ENCODE measurements around the gene SDHA.
"Not testable (repeated sequence)": the region's sequence is repeated elsewhere in the genome, so short reads cannot be mapped to it uniquely, and the experiment has no call there.

Gene SDHA

DNA sequence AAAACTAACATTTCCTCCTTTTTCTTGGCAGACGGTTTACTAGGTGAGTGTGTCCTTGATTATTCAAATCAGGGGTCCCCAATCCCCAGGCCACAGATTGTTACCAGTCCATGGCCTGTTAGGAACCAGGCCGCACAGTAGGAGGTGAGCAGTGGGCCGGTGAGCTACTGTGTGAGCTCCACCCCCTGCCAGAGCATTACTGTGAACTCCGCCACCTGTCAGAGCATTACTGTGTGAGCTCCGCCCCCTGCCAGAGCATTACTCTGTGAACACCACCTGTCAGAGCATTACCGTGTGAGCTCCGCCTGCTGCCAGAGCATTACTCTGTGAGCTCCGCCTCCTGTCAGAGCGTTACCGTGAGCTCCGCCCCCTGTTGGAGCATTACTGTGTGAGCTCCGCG lies 39.0 kb downstream of the SDHA start:
- no peak for DNase-seq (ENCODE audit: low spot score)

DNA sequence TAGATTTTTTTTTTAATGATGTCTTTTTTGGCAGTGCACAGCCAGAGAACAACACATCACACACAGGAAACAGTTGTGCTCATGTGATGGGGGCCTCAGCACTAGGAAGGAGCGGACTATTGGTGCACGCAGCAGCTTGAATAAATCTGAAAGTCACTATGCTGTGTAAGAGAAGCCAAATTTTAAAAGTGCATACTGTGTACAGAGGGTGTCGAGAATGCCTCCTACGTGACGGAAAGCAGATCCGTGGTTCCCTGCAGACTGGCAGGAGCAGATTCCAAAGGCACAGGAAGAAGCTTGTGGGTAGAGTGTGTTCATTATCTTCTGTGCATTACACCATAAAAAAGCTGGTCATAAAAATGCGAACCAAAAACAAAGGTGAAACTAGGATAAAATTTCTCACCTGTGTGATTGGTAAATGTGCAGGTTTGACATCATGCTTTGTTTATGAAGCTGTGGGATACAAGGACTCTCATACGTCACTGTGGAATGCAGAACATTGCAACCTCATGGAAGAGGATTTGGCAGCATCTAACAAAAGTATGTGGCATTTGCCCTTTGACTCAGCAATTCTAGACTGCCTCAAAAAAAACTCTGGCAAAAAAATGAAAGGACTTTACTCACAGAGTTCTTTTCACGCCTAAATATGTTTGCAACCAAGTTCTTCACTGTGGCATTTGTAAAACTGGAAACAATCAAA lies 45.3 kb downstream of the SDHA start:
- DNase-seq (ENCODE audit: low spot score), result peak; percentile 71

DNA sequence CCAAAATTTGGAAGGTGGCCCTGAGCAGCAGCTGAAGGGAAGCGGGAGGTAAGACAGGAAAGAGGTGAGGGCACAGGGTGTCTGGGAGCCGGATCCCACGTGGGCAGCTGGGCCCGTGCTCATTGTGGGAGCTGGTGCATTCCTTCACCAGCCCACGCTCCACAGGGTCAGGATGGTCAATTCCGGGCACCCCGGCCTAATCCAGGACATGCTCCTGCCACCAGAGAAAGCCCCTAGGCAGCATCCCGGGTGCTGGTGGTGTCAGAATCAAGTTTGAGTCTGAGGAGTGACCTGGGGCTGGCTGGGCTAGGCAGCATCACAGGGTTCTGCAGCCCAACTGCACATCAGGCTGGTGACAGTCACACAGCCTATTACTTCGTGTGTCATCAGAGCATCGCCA lies 46.2 kb downstream of the SDHA start:
- DNase-seq (ENCODE audit: low spot score), result no peak

DNA sequence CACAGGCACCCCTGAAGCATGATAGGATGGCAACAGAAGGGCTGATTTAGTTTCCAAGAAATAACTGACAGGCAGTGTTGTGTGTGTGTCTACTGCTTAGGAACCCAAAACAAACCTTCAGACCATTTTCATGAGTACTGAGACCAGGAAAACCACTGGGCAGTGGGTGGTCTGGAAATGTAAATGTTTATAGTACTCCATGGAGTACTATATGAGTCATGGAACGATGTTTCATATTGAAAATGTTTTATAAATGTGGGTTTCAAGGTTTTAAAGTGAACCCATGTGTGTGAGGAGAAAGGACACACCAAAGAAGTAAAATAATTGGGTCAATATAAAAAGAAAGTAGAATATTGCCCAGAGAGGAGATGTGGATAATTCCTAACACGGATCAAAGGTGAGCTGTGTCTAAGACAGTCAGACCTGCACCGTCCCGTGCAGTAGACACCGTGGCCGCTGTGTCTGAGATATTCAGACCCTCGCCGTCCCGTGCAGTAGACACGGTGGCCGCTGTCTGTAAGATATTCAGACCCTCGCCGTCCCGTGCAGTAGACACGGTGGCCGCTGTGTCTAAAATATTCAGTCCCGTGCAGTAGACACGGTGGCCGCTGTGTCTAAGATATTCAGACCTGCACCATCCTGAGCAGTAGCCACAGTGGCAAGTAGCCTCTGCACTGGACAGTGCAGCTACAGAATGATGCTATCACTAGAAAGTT lies 48.3 kb downstream of the SDHA start:
- DNase-seq (ENCODE audit: low spot score), result not testable (repeated sequence)

DNA sequence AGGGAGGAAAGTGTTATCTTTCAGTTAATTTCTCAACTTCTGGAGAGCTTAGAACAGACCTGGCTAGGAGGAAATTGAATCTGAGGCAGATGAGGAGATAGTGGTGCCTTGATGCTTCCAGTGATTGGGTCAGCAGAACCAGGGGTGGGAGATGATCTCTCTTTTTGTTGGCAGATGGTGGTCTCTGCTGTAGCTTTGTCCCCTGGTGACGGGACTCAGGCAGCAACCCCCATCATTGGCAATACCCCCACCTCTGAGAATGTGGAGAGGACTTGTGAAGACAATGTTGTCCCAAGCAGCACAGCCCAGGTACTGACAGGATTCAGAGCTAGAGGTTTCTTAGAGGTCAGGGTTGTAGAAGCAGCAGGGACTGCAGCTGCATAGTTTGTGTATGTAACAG lies 49.6 kb downstream of the SDHA start:
- no peak for DNase-seq (ENCODE audit: low spot score)

DNA sequence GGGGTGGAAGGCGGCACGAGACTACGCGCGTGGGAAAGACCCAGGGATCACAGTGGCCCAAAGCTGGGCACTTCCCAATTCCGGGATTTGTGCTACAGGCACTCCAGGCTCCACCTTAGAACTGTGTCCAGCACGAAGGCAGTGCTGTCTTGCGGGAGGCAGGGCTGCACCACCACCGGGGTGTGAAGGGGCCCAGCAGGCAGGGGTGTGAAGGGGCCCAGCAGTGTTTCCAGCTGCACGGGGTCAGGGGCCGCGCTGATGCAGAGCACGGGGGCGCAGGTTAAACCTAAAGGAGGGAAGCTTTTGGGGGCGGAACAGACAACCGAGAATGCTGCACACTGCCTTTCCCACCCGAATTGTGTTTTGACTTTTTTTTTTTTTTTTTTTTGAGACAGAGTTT lies 52.2 kb downstream of the SDHA start:
- DNase-seq (ENCODE audit: low spot score), result no peak

DNA sequence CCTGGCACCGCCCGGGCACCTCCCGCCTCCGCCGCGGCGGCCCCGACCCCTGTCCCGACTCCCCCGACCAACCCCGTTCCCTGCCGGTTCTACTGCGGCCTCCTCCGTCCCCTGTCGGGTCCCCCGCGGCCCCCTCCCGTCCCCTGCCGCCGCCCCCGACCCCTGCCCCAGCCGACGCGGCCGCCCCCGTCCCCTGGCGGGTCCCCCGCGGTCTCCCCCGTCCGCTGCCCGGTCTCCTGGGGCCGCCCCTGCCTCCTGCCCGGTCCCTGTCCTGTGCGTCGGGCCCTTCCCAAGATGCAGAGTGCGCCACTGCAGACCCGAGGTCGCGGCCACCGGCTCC lies 53.7 kb downstream of the SDHA start:
- DNase-seq (ENCODE audit: low spot score), result not testable (repeated sequence)

DNA sequence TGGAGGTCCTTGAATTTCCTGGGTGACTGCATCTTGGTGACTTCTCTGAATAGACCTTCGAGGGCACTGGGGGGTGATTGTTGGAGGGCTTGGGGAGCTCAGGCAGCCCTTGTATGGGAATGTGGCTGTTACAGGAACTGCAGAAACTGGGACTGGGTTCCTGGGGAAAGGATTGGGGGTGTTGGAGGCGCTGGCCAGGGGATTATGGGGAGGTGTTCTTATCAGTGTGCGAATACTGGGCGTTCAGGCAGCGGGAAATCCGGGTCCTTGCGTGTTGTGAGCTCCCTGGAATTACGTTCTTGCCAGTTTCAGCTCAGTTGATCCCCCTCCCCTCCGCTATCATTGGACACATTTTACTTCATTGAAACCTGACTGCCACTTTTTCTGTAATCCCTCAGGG lies 55.0 kb downstream of the SDHA start:
- not testable (repeated sequence) for DNase-seq (ENCODE audit: low spot score)

DNA sequence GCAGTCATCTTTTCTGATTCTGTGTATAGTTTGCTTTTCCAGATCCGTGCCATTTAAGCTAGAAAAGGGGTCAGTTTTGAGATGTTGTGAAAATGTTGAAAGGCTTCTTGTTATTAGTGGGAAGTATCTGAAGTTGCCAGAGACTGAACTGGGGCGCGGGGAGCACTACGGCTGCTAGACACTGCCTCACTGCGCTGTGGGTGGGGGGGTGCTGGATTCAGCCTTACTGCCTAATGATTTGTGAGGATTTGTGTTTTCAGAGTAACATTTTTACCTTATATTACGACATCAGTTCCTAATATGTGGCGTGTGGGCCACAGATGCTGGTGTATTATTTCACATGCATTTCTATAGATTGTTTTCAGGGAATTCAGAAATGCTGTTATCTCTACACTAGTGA lies 55.4 kb downstream of the SDHA start:
- DNase-seq (ENCODE audit: low spot score), result not testable (repeated sequence)

DNA sequence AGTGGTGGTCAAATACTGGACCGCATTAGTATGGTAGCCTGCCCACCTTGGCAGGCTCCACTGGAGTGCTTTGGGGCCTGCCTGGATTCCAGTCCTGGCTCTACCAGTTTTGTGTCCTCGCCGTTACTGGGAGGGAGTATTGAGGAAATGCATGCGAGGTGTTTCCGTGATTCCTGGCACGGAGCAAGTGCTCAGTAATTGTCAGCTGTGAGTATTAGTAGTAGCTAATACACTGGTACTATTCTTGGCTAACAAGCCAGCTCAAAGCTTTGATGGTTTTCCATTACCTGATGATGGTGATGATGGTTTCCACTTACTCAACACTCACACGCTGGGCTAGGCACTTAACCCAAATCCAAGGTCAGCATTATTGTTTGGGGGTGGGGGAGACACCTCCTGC lies 56.2 kb downstream of the SDHA start:
- not testable (repeated sequence) for DNase-seq (ENCODE audit: low spot score)

DNA sequence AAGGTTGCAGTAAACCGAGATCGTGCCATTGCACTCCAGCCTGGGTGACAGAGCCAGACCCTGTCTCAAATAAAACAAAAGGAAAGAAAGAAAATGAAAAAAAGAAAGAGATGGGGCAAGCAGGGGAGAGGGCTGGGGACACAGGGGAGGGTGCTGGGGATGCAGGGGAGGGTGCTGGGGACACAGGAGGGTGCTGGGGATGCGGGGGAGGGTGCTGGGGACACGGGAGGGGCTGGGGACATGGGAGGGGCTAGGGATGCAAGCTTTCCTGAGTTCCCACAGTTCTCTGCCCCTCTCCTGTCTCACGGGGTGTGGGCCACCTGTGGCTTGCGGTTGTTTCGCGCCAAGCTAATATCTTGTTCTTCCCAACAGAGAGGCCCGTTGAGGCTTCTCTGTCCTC lies 60.5 kb downstream of the SDHA start:
- no peak for DNase-seq (ENCODE audit: low spot score)

DNA sequence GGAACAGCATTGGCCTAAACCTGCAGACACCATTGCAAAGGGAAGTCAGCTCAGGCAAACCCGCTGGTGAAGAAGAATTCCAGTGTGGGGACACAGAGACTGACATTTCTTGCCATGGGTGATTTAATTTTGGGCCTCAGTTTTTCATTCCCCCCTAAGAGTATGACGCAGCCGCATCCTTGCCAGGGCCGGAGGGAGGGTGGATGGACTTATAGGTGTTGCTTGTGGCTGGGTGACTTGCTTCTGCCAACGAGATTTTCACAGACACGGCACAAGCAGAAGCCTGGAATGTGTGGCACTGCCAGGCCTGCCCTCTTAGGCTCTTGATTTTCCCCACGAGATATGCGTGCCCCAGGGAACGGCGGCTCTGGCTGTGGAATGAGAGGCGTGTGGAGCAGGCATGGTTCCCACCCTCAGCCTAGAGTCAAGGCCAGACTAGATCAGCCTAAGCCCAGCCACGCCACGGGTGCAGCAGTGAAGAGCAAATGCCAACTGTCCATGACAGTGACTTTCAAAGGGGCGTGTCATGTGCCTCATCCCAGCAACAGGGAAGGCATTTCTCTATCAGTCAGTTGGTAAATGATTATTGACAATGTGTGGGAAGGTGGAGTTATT lies 61.0 kb downstream of the SDHA start:
- DNase-seq (ENCODE audit: low spot score), result not testable (repeated sequence)

DNA sequence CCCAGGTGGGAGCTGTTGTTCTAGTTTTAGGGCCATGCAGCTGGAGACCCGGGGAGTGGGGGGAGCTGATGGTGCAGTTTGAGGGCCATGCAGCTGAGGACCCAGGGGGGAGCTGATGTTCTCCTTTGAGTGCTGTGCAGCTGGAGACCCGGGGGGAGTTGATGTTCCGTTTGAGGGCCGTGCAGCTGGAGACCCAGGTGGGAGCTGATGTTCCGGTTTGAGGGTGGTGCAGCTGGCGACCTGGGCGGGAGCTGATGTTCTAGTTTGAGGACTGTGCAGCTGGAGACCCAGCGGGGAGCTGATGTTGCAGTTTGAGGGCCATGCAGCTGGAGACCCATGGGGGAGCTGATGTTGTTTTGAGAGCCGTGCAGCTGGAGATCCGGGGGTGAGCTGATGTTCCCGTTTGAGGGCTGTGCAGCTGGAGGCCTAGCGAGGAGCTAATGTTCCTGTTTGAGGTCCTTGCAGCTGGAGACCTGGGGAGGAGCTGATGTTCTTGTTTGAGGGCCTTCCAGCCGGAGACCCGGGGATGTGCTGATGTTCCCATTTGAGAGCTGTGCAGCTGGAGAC lies 68.0 kb downstream of the SDHA start:
- DNase-seq (ENCODE audit: low spot score), result no peak

DNA sequence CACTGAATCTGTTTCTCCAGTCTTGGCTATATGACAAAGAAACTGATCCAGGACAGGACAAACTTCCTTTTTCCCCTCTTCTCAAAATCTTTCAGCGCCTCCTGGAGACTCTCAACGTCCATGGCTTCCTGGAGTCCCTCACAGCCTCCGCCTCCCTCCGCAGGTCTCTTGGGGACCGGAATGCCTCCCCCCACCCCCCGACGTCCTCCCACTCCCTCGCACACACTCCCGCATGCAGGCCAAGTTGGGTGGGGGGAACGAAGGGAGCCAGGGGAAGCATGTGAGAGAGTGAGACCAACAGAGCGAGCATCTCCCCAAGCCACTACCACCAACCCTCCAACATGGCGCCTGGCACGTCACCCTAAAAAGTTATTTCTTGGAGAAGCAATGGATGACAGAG lies 72.1 kb downstream of the SDHA start:
- DNase-seq (ENCODE audit: low spot score), result not testable (repeated sequence)

DNA sequence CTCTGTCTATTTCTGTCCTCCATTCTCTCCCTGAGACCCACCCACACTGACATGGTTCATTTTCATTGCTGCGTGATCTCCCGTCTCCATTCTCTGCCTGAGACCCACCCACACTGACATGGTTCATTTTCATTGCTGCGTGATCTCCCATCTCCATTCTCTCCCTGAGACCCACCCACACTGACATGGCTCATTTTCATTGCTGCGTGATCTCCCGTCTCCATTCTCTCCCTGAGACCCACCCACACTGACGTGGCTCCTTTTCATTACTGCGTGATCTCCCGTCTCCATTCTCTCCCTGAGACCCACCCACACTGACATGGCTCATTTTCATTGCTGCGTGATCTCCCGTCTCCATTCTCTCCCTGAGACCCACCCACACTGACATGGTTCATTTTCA lies 73.2 kb downstream of the SDHA start:
- not testable (repeated sequence) for DNase-seq (ENCODE audit: low spot score)

DNA sequence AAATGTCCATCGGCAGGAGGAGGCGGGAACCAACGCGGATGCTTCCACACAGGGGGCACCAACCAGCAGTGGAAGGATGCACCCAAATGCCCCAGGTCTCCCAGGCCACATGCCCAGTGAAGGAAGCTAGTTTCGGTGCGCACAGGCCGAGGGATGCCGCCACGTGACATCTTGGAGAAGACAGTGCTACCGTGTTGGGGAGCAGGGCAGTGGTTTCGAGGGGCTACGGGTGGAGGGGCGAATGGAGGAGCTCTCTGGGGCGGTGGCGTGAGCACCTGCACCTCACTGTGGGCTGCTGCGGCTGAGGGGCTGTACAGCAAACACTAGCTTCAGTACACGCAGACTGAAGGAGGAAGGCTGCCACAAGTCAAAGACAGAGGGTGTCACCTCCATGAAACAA lies 76.7 kb downstream of the SDHA start:
- DNase-seq (ENCODE audit: low spot score), result not testable (repeated sequence)

DNA sequence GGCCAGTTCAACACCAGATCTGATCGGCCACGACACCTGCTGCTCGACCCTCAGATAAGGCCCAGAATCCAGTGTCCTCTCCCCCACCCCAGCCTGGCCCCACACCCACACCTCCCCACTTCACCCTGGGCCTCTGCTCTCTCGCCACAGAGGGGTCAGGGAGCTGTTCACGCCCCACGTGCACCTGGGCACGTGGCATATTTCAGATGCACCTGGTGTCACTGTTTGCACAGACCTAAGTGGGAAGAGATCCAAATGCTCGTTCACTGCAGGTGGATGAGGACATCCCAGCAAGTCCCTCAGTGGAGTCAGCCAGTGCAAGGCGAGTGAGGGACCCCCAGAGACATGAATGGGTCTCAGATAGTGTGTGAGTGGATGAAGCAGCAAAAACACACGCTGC lies 78.1 kb downstream of the SDHA start:
- DNase-seq (ENCODE audit: low spot score), result not testable (repeated sequence)

DNA sequence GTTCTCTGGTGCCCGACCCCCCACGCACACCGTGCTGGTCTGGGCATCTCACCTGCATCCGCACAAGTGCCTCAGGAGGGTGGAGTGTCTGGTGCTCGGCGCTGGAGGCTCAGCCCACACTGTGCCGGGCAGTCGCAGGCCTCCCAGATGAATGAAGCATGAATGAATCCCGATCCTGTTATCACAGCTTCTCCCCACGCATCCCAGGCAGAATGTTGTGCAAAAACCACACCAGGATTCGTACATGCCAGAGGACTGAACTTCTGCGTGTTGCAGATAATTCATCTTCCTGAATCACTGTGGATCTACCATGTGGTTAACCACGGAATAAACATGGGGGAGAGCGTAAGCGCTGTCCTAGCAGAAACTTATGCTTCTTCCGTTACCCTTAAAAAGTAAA lies 78.8 kb downstream of the SDHA start:
- DNase-seq (ENCODE audit: low spot score), result not testable (repeated sequence)

DNA sequence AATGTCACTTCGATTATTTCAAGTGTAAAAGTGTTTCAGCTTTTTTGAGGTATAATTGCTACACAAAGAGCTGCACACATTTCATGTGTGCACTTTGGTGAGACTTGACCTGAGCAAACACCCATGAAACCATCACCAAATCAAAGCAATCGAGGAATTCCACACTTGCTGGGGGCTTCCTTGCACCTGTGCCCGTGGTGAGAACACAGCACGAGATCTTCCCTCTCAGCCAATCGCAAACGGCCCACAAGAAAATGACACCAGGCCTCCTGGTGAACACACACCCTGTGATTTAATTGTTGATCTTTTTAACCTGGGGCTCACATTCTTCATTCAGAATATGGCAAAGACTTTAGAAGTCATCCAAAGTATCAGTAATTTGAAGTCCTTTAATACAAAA lies 79.3 kb downstream of the SDHA start:
- DNase-seq (ENCODE audit: low spot score), result not testable (repeated sequence)

DNA sequence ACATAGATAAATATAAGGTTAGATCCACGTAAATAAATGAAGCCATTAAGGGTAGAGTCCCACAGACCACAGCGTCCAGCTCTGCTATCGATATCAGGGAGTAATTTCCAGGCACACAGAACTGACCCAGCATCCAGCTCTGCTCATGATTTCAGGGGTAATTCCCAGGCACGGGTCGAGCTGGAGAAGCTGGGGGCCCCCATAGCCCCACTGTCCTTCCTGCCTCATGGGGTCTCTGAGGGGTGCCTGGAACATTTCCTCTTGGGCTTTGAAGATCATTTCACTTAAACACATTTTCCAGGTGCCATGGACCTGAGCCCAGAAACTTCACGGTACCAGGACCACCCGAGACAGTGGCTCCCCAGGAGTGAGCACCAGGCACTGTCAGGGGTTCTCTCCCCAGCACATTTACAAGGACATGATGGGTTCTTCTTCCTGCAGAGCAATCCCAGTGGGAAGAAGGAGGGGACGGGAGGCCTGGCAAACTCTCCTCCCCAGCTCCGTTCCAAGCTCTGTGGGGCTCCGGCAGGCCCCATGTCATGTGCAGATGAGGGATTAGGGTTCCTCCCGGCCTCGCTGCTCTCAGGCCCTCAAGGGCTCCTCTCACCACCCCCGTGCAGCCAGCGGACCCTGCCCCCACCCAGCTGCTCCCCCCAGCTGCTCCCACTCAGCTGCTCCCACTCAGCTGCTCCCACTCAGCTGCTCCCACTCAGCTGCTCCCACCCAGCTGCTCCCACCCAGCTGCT lies 80.0 kb downstream of the SDHA start:
- DNase-seq (ENCODE audit: low spot score), result not testable (repeated sequence)

DNA sequence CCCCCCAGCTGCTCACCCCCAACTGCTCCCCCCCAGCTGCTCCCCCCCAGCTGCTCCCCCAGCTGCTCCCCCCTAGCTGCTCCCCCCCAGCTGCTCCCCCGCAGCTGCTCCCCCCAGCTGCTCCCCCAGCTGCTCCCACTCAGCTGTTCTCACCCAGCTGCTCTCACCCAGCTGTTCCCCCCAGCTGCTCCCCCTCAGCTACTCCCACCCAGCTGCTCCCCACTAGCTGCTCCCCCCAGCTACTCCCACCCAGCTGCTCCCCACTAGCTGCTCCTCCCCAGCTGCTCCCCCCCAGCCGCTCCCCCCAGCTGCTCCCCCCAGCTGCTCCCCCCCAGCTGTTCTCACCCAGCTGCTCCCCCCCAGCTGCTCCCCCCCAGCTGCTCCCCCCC lies 80.6 kb downstream of the SDHA start:
- no peak for DNase-seq (ENCODE audit: low spot score)

DNA sequence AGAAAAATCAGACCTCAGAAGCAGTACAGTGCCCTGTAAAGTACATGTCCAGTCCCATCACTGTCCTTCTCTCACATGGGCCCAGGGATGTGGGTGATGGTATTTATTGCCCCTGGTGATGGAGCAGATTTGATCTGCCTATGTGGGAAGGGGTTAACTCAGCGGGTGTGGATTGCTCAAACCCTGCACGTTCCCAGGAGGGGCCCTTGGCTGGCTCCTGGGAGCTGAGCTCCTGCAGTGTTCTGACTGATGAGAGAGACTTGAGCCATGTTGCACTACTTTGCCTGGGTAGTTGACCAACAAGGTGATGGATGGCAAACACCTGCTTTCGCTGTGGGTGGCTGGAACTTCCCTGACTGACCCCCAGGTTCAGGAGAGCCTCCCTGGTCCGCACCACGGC lies 81.8 kb downstream of the SDHA start:
- not testable (repeated sequence) for DNase-seq (ENCODE audit: low spot score)

All from AG20443 (cell line).